Activated CD4-positive, alpha-beta T cell treated with anti-CD3 and anti-CD28 coated beads, Interleukin-2, amount 10 ng/mL, durations not matched to agents 24 days and 14 days (primary cell): ENCODE results near the gene SMIM31. TPM values are rescaled to one million over a fixed set of nuclear protein-coding genes. Genes with fewer than 3 reads are reported as not detected.

ENCODE experiments used
- DNase-seq: peaks from one replicate; pipeline ENCODE4 v3.0.0; 2022
- H3K27ac Mint-ChIP-seq: one replicate; pipeline ENCODE4 v1.8.0; 2022; ENCODE audit warnings: mild to moderate bottlenecking, mixed read lengths
- H3K27me3 Mint-ChIP-seq: one replicate; pipeline ENCODE4 v1.8.0; 2022; ENCODE audit warnings: mixed read lengths
- H3K36me3 Mint-ChIP-seq: one replicate; pipeline ENCODE4 v1.8.0; 2022; ENCODE audit warnings: low read depth, mild to moderate bottlenecking, mixed read lengths
- H3K4me1 Mint-ChIP-seq: one replicate; pipeline ENCODE4 v1.8.0; 2021; ENCODE audit warnings: mixed read lengths
- H3K4me3 Mint-ChIP-seq: one replicate; pipeline ENCODE4 v1.8.0; 2022; ENCODE audit warnings: mild to moderate bottlenecking, moderate library complexity, mixed read lengths
- H3K9me3 Mint-ChIP-seq: one replicate; pipeline ENCODE4 v1.8.0; 2021; ENCODE audit warnings: mixed read lengths
- intact Hi-C: fragments of 100-400 bp; cut with micrococcal nuclease; formaldehyde crosslinking; loops from one replicate; pipeline ENCODE4 v1.15.1; 2023
- total RNA-seq: library from RNA; stranded (reverse); gene quantifications from 2 replicates; pipeline ENCODE4 v1.2.3, GENCODE V29; 2022

The SMIM31 gene
- not detected in 2 replicates for total RNA-seq

DNA sequence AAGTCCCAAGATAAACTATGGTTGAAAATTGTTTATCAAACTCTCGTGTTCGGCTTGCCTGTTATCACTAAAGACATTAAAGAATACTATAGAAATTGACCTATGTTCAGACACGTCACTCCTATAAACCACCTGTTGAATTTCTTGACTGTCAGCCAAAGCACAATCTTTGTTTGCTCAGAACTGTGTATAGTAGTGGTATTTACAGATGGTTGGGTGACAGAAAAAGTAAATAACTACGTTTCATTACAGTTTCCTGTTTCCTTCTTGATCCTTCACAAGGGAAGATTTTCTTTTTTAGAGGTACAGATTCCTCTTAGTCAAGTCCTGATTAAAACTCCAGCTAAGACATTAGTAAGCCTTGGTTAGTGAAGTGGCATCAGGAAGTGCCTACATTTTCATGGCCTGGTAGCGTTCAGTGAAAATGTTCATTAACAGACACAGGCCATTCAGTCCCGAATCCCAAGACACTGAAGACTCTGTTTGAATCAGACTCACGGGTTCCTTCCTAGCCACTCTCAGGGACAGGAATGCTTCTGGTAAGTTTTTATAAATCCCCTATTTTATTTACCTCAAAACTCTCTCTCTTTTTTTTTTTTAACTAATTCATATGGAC is at the start of gene SMIM31:
SMIM31 (plus strand) TSS at position 259 of the 616 bp plus-strand sequence. CDS start 16,313 bp downstream, outside the sequence.
- H3K4me1 Mint-ChIP-seq = no peaks in the 10 kb centered on the region
- DNase-seq = no peak

DNA sequence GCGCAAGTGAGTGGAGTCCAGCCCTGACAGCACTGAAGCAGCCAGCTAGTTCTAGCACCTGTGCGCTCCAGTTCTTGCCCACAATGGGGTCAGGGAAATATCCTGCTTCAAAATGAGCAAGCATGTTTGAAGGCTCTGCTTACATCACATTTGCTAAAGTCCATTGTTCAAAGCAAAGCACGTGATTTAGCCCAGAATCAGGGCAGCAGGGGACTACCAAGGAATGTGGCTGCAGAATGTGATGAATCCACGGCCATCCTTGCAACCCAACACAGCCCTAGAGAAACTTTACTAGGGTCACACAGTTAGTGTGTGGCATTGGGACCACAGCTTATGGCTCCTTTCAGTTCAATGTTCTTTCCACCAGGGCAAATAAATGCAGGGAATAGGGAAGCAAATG is 47.3 kb upstream of the SMIM31 start:
- no peaks in the 10 kb centered on the region for H3K36me3 Mint-ChIP-seq
- H3K4me1 Mint-ChIP-seq = no peaks in the 10 kb centered on the region
- no peak for DNase-seq
- no peak overlapping the region for H3K27ac Mint-ChIP-seq
- peaks cover 5% of the 10 kb centered on the region for H3K27me3 Mint-ChIP-seq
- H3K9me3 Mint-ChIP-seq = no peaks in the 10 kb centered on the region
- no peak overlapping the region for H3K4me3 Mint-ChIP-seq
- intact Hi-C loops = no loop called here

More for the DNA sequence above, at the start of gene SMIM31:
- no peak within 1 kb of the TSS for H3K27ac Mint-ChIP-seq
- intact Hi-C loops = no loop called here
- H3K9me3 Mint-ChIP-seq = no peaks in the 10 kb centered on the region
- H3K4me3 Mint-ChIP-seq = no peak within 1 kb of the TSS
- H3K36me3 Mint-ChIP-seq = no peaks in the 10 kb centered on the region
- H3K27me3 Mint-ChIP-seq = peaks cover 2% of the 10 kb centered on the region

DNA sequence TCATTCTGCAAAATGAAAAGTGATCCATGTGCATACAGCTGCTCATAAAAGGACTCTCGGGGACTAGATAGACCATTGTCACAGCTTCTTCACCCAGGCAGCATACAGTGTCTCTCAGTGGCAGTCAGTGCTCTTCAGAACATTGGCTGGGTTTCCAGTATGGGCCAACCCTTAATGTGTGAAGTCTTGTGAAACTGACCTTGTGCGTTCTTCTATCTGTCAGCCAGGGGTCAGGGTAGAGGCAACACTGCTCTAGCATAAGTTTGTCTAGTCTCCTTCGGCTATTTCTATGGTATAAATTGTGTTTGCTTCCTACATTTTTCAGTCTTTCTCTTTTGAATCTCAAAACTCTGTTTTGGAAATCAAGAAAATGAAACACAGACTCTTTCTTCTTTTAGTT is 37.0 kb upstream of the SMIM31 start:
- Mint-ChIP-seq H3K27me3 (no peaks in the 10 kb centered on the region), H3K36me3 (no peaks in the 10 kb centered on the region), H3K4me1 (no peaks in the 10 kb centered on the region), H3K27ac (no peak overlapping the region), H3K9me3 (no peaks in the 10 kb centered on the region), H3K4me3 (no peak overlapping the region)
- intact Hi-C loops = no loop called here
- no peak for DNase-seq

DNA sequence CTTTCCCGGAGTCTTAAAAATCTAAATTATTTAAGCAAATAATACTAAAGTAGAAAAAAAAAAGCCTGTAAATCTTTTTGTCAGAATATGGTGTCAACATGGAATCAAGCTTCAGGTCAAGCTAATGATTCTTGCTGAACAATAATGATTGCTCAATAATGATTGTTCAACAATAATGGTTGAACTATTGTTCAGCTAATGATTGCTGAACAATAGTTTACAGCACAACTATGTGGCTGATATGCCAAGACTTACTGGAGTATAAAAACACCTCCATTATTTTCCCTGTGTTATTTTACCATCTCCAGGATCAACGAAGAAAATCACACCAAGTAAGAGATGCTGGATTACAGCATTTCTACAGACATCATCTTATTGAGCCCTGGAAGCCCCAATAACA is 35.1 kb upstream of the SMIM31 start:
- intact Hi-C loops = no loop called here
- H3K9me3 Mint-ChIP-seq = no peaks in the 10 kb centered on the region
- H3K4me3 Mint-ChIP-seq = no peak overlapping the region
- no peak for DNase-seq
- H3K27me3 Mint-ChIP-seq = peaks cover 7% of the 10 kb centered on the region
- no peaks in the 10 kb centered on the region for H3K4me1 Mint-ChIP-seq
- no peaks in the 10 kb centered on the region for H3K36me3 Mint-ChIP-seq
- no peak overlapping the region for H3K27ac Mint-ChIP-seq

DNA sequence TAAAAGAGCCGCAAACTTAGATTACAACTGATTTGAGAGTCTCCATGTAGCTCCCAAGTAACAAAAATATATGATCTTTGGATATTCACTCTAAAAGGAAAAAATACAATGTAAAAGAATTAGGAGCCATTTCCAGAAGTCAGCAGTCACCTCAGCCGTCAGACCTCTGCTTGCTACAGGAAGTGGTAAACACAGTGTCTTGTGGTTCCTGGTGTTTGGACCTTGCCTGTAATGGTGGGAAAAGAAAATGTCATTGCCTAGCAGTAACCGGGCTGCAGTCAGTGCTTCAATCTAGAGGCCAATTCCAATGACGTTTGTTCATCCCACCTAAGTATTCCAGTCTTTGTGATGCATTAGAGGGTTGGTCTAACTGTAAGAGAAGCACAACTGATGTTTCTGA is 28.9 kb upstream of the SMIM31 start:
- no peak for DNase-seq
- Mint-ChIP-seq H3K27me3 (peaks cover 12% of the 10 kb centered on the region), H3K4me1 (no peaks in the 10 kb centered on the region), H3K9me3 (no peaks in the 10 kb centered on the region), H3K27ac (no peak overlapping the region), H3K4me3 (no peak overlapping the region), H3K36me3 (no peaks in the 10 kb centered on the region)
- intact Hi-C loops = no loop called here

DNA sequence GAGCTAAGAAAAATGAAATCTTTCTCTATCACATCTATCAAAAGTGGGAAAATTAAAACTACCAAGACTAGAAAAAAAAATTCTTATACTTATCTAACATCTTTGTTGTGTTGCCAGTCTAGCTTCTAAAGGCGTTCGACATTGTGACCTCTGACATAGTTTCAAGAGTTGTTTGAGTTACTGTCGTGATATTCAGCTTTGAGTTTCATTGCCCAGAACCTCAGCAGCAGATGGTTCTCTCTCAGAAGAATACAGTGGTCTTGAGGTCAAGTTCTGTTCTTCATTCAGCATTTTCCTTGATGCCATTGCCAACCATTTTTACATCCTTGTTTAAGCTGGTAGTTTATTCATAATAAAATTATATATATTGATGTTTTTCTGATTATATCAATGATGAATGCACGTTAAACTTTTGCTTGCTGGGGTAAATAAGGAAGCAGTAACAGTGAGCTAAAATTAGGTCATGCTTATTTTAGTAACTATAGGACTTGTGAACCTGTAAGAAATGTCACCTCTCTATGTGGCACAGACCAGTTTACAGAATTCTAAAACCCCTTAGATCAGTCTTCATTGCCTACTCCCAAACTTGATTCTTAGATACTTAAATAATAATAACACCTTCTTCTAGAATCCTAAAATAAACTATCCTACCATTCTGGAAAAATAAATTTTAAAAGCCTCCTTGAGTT is 23.1 kb upstream of the SMIM31 start:
- H3K9me3 Mint-ChIP-seq = no peaks in the 10 kb centered on the region
- H3K4me1 Mint-ChIP-seq = peaks cover 3% of the 10 kb centered on the region
- DNase-seq = no peak
- H3K27me3 Mint-ChIP-seq = peaks cover 5% of the 10 kb centered on the region
- no peak overlapping the region for H3K27ac Mint-ChIP-seq
- intact Hi-C loops = loop anchor here (2.0 kb wide), 1 partner anchor 1180 kb away; no protein-coding TSS in a partner anchor
- H3K4me3 Mint-ChIP-seq = no peak overlapping the region
- H3K36me3 Mint-ChIP-seq = no peaks in the 10 kb centered on the region

DNA sequence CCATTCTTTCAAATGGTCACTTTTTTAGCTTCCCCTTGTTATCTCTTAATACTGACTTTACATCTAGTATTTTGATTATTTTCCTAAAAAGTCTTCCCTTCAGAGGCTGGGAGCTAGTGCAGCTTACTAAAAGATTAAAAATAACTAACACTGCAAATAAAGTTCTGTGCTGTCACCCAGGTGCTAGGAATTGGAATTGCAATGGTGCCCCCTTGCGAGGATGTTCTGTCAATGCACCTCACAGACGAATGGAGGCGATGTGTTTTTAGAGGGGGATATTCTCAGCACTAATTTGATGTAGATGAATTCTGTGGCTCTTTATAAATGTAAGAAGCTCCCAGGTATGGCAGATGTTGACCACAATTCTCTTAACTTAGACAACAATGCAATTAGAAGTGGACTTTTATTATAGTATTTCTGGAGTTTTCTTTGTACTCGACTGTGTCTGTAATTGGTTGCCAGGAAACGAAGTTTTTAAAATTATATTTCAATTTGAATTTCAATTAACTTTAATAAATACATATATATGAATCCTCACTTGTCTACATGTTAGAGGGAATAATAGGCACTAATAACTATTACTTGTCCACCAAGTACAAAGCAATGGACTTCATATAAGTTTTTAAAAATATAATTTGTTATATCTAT is 22.0 kb upstream of the SMIM31 start:
- Mint-ChIP-seq H3K36me3 (no peaks in the 10 kb centered on the region), H3K27me3 (peaks cover 5% of the 10 kb centered on the region), H3K4me1 (peaks cover 3% of the 10 kb centered on the region), H3K4me3 (no peak overlapping the region), H3K27ac (no peak overlapping the region), H3K9me3 (no peaks in the 10 kb centered on the region)
- intact Hi-C loops = loop anchor here (2.0 kb wide), 1 partner anchor 1181 kb away; no protein-coding TSS in a partner anchor
- peak; percentile 82 for DNase-seq

DNA sequence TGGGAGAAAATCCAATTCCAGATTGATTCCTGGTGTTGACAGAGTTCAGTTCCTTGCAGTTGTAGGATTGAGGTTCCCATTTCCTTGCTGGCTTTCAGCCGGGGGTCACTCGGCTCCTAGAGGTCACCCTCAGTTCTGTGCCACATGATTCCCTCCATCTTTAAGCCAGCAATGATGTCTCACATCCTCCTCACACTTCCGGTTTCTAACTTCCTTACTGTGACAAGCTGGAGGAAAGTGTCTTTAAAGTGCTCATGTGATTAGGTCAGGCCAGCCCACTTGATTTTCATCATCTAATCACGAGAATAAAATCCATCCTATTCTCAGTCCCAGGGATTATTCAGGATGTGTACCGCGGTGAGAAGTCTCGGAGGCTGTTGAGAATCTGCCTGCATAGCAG is 19.4 kb upstream of the SMIM31 start:
- no peaks in the 10 kb centered on the region for H3K27me3 Mint-ChIP-seq
- no peaks in the 10 kb centered on the region for H3K9me3 Mint-ChIP-seq
- peaks cover 3% of the 10 kb centered on the region for H3K4me1 Mint-ChIP-seq
- H3K27ac Mint-ChIP-seq = no peak overlapping the region
- no peak overlapping the region for H3K4me3 Mint-ChIP-seq
- DNase-seq = no peak
- no peaks in the 10 kb centered on the region for H3K36me3 Mint-ChIP-seq
- intact Hi-C loops = no loop called here

DNA sequence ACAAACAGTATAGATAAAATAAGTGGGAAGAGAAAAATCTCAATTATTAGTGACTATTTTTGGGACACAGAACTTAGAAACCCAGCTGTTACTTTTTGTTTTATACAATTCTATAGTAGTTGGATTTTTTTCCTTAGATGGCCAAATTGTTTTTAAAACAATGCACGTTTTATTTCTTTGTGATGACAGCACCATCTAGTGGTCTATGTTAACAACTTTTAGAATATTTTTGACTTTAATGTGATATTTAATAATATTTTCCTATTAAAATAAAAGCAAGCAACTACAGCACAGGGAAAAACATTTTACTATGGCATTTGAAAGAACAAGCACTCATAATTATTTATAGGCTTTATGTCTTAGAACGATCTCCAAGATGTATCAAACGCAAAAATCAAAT is 5.6 kb upstream of the SMIM31 start:
- Mint-ChIP-seq H3K4me1 (no peaks in the 10 kb centered on the region), H3K27ac (no peak overlapping the region), H3K4me3 (no peak overlapping the region), H3K27me3 (no peaks in the 10 kb centered on the region), H3K36me3 (no peaks in the 10 kb centered on the region), H3K9me3 (no peaks in the 10 kb centered on the region)
- intact Hi-C loops = loop anchor here (5.0 kb wide), 1 partner anchor 1196 kb away; no protein-coding TSS in a partner anchor
- DNase-seq = no peak

DNA sequence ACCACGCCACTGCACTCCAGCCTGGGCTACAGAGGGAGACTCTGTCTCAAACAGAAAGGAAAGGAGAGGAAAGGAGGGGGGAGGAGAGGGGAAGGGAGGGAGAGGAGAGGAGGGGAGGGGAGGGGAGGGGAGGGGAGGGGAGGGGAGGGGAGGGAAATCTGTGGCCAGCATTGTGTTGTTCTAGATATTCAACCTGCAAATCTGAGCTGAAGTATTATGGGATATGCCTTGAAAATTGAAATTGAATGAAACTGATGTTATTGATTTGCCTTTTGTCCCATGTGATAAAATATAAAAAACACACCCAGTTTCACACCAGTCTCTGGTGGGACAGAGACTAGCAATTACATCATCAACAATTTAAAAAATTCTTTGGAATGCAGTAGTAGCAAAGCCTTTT is 1.5 kb downstream of the SMIM31 start:
- Mint-ChIP-seq H3K4me1 (no peaks in the 10 kb centered on the region), H3K27me3 (peaks cover 2% of the 10 kb centered on the region), H3K4me3 (no peak overlapping the region), H3K27ac (no peak overlapping the region), H3K9me3 (no peaks in the 10 kb centered on the region), H3K36me3 (no peaks in the 10 kb centered on the region)
- intact Hi-C loops = no loop called here
- DNase-seq = no peak

DNA sequence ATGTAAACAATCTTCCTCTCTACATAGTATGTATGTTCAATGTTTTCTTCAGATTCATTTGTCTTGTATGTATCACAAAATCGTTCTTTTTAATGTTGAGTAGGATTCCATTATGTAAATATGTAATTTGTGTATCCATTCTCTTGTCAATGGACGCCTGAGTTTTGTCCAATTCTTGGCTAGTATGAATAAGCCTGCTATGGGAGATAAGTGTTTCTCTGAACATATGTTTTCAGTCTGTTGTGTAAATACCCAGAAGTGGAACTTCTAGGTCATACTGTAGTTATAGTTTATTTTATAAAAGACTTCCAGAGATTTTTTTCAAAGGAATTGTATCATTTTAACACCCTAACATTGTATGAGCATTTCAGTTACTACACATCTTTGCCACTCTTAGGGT is 2.8 kb downstream of the SMIM31 start:
- DNase-seq = no peak
- H3K36me3 Mint-ChIP-seq = no peaks in the 10 kb centered on the region
- H3K4me1 Mint-ChIP-seq = no peaks in the 10 kb centered on the region

DNA sequence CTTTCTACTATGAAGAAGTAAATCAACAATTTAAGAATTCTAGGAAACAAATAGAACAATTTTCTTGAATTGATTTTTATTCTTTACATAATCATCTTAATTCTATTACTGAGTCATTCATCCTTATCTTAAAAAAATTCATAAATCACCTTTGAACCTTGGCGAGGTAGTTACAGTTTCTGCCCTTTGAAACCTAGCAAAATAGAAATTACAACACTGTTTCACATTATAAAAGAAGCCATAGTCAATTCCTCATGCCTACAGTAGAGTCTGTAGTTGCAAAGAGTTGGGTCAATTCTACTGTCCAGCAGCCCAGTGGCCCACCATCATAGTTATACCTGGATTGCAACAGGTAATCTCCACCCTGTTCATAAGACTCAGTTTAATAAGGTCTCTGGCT is 7.3 kb downstream of the SMIM31 start:
- H3K27me3 Mint-ChIP-seq = peaks cover 7% of the 10 kb centered on the region
- no peak overlapping the region for H3K27ac Mint-ChIP-seq
- H3K9me3 Mint-ChIP-seq = no peaks in the 10 kb centered on the region
- no peak for DNase-seq
- intact Hi-C loops = no loop called here
- H3K4me3 Mint-ChIP-seq = no peak overlapping the region
- H3K36me3 Mint-ChIP-seq = no peaks in the 10 kb centered on the region
- H3K4me1 Mint-ChIP-seq = no peaks in the 10 kb centered on the region

More for the DNA sequence above, 2.8 kb downstream of the SMIM31 start:
- no peak overlapping the region for H3K4me3 Mint-ChIP-seq
- H3K9me3 Mint-ChIP-seq = no peaks in the 10 kb centered on the region
- intact Hi-C loops = no loop called here
- peaks cover 2% of the 10 kb centered on the region for H3K27me3 Mint-ChIP-seq
- H3K27ac Mint-ChIP-seq = no peak overlapping the region

DNA sequence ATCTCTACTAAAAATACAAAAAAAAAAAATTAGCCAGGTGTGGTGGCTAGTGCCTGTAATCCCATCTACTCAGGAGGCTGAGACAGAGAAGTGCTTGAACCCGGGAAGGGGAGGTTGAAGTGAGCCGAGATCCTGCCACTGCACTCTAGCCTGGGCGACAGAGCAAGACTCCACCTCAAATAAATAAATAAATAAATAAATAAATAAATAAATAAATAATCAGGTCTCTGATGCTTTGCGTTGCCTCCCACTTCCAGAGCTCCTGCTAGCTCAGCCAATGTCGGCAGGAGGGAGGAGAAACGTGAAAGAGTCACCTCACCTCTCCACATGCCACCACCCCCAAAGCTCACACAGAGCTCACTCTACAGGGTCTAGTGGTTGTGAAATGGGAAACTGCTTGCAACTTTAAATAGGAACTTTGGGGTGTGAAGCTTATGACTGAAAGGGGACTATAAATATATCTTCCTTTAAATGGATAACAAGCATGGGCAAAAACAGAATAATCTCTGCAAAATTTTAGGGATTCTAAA is 7.9 kb downstream of the SMIM31 start:
- no peak overlapping the region for H3K4me3 Mint-ChIP-seq
- no peaks in the 10 kb centered on the region for H3K4me1 Mint-ChIP-seq
- H3K36me3 Mint-ChIP-seq = no peaks in the 10 kb centered on the region
- intact Hi-C loops = no loop called here
- DNase-seq = no peak
- peaks cover 8% of the 10 kb centered on the region for H3K27me3 Mint-ChIP-seq
- H3K27ac Mint-ChIP-seq = no peak overlapping the region
- no peaks in the 10 kb centered on the region for H3K9me3 Mint-ChIP-seq

DNA sequence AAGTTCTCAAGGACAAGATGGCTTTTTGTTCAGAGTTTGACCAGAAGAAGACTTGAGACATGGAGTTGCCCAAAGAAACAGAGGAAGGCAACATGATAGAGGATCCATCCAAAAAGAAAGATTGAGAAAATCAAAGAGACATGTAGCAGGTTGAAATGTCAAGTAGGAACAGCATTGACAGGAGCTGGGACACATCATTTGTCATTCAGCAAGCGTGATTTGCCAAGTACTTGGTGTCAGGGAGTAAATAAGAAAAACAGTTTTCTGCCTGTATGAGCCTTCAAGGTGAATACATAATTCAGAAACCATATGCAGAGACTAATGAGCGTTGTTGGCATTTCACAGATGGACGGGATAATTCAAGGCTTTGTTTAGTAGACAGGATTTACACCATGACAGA is 11.2 kb downstream of the SMIM31 start:
- Mint-ChIP-seq H3K4me3 (no peak overlapping the region), H3K36me3 (no peaks in the 10 kb centered on the region), H3K27me3 (peaks cover 9% of the 10 kb centered on the region), H3K9me3 (no peaks in the 10 kb centered on the region), H3K27ac (no peak overlapping the region), H3K4me1 (no peaks in the 10 kb centered on the region)
- no peak for DNase-seq
- intact Hi-C loops = no loop called here
